GM19395 (cell line): ENCODE measurements around the gene DRAXIN.

Source experiments
- ATAC-seq: cut with Tn5 transposase; IDR thresholded peaks from one replicate; pipeline ENCODE4 v1.9.1; 2021; ENCODE audit warnings: mild to moderate bottlenecking, moderate library complexity; ENCODE audit not compliant: unreplicated experiment

The DRAXIN gene

GRCh38 chr1:11684070-11684469 lies 7.4 kb upstream of the DRAXIN start:
- ATAC-seq, result no peak

GRCh38 chr1:11685210-11685752 lies 6.2 kb upstream of the DRAXIN start:
- no peak for ATAC-seq

GRCh38 chr1:11688506-11688905 lies 3.0 kb upstream of the DRAXIN start:
- no peak for ATAC-seq

GRCh38 chr1:11690397-11691301 lies 861 bp upstream of the DRAXIN start:
- no peak for ATAC-seq

GRCh38 chr1:11691928-11692711 lies 610 bp downstream of the DRAXIN start:
- no peak for ATAC-seq

- no peak for ATAC-seq
Observed at GRCh38 chr1:11693024-11693590, 1.6 kb downstream of the DRAXIN start.

GRCh38 chr1:11693917-11694316 lies 2.4 kb downstream of the DRAXIN start:
- no peak for ATAC-seq

GRCh38 chr1:11695861-11696260 lies 4.4 kb downstream of the DRAXIN start:
- ATAC-seq, result no peak

GRCh38 chr1:11697188-11697892 lies 5.8 kb downstream of the DRAXIN start:
- ATAC-seq, result no peak

GRCh38 chr1:11697893-11698210 lies 6.3 kb downstream of the DRAXIN start:
- no peak for ATAC-seq

- no peak for ATAC-seq
Observed at GRCh38 chr1:11700601-11701467, 9.3 kb downstream of the DRAXIN start.

GRCh38 chr1:11701551-11701961 lies 10.0 kb downstream of the DRAXIN start:
- no peak for ATAC-seq

GRCh38 chr1:11701981-11702803 lies 10.7 kb downstream of the DRAXIN start:
- no peak for ATAC-seq

- ATAC-seq, result no peak
Observed at GRCh38 chr1:11703357-11704193, 12.1 kb downstream of the DRAXIN start.

GRCh38 chr1:11704194-11704529 lies 12.7 kb downstream of the DRAXIN start:
- no peak for ATAC-seq

GRCh38 chr1:11704691-11705475 lies 13.4 kb downstream of the DRAXIN start:
- no peak for ATAC-seq

- ATAC-seq, result no peak
Observed at GRCh38 chr1:11705596-11705995, 14.1 kb downstream of the DRAXIN start.

GRCh38 chr1:11706292-11706691 lies 14.8 kb downstream of the DRAXIN start:
- no peak for ATAC-seq
